HG02973 (cell line): ENCODE measurements around the gene BCOR.

ENCODE experiments used
- ATAC-seq: cut with Tn5 transposase; IDR thresholded peaks from one replicate; pipeline ENCODE4 v1.9.1; 2021; ENCODE audit warnings: moderate library complexity; ENCODE audit not compliant: unreplicated experiment

Gene BCOR

DNA sequence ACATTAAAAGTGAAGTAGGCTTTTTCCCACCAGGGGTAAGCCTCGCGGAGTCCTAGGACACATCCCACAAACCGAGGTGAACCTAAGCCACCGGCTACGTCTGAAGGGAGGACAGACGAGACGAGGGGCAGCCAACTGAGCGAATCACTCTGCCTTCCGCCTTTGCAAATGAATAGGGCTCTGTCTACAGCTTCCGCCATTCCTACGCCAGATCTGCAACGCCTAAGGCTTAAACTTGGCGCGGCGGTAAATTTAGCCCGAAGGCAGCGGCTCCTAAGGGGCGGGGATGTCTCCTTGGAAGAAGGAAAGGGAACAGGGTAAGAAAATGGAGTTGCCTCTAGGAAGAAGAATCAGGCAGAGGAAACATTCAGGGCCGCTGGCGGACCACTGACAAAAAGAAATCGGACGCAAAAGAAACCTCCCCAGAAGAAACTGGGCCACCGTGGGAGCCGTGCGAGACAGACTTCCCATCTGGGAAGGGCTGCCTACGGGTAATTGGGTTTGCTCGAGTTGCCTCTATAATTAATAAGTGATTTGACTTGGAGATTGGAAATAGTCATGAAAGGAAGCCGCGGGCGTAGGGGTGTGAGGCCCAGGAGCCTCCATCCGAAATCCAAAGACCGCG lies 90.5 kb downstream of the BCOR start:
- no peak for ATAC-seq

DNA sequence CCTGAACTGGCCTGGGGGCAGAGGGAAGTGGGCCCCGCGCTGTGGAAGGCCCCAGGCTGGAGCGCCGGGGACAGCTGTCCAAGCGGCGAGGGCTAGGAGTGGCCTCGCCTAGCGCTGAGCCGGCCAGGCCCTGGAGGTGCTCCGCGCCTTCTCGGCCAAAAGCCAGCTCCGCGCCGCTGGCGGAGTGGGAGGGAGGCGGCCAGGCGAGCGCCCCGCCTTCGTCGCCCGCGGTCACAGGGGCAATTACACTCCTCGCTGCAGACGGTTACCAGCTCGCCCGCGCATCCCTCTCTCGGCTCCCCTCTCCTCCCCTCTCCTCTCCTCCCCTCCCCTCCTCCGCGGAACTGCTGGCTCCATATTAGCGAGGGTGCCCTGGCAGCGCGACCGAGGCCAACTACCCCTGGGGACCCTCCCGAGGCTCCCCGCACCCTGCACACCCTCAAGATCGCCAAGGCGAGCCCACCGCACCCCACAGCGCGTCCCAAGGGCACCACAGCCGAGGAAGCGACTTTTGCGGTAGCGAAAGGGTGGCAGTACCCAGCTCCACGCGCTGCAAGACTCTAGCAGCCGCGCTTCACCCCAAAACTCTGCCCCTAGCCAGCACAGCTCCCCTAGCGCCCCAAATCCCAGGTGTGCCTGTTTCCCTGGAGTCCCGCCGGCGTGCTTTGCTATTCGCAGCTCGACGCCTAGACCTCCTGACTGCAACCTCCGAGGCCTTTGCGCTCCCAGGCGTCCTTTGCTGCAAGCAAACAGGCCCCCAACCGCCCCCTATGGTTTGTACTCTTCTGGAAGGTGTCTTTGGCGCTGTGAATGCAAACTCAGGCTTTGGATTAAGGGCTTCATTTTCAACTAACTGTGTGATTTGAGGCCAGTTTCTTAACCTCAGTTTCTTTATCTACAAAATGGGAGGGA lies 91.4 kb downstream of the BCOR start:
- ATAC-seq = no peak

DNA sequence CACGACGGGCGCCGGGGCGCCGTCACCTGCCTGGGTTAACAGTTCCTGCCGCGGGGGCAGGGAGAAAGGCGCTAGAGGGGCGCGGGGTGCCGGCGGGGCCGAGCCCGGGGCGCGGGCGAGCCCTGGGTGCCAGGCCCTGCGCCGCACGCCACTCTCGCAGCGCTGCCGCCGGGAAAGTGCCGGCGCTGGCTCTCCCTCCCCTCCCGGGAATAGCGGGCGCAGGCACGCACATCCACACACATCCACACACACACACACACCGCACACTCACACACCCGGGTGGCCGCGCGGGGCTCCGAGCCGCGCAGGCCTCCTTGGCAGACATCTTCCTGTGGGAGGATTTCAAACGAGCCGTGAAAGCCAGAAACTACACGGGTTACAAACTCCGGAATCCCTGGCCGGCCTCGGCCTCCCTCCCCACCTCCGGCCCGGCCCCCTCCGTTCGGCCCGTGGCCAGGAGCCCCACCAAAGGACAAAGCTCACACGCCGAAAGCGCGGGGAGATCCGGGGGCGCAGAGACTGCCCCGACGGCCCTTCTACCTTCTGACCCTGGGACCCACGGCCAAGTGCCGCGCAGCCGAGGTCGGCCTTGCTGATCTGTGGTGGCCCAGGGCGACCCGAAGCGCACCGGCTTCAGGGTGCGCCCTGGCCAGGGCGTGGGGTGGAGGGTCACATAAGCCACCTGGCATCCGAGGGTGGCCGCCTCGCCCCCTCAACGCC lies 92.3 kb downstream of the BCOR start:
- ATAC-seq = no peak

DNA sequence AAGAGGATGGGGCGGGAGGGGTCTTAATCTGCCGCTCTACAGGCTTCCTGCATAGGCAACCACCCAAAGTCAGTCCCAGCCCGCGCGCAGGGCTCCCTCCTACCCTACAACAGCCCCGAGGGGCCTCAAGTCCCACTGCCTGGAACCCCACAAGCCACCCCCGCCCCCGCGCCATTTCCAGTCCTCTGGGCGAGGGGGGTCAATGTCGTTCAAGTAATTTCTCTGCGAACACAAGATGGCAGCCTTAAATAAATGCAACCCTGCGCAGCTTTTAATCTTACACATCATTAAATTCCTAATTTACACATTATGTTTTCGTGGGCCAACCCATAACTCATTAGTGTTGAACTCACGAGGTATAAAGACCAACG lies 92.9 kb downstream of the BCOR start:
- ATAC-seq = no peak

DNA sequence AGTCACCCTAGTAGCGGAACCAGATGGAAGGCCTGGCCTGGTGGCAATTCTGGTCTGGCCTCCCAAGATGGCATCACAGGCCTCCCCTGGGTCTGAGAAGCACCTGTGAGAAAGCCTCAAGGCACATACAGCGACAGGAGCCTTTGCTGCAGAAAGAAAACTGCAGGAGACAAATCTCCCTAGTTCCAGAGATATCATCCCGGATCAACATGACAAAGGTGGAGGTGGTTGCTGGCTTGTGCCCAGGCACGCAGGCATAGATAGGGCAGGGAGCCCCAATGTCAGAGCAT lies 93.6 kb downstream of the BCOR start:
- no peak for ATAC-seq

DNA sequence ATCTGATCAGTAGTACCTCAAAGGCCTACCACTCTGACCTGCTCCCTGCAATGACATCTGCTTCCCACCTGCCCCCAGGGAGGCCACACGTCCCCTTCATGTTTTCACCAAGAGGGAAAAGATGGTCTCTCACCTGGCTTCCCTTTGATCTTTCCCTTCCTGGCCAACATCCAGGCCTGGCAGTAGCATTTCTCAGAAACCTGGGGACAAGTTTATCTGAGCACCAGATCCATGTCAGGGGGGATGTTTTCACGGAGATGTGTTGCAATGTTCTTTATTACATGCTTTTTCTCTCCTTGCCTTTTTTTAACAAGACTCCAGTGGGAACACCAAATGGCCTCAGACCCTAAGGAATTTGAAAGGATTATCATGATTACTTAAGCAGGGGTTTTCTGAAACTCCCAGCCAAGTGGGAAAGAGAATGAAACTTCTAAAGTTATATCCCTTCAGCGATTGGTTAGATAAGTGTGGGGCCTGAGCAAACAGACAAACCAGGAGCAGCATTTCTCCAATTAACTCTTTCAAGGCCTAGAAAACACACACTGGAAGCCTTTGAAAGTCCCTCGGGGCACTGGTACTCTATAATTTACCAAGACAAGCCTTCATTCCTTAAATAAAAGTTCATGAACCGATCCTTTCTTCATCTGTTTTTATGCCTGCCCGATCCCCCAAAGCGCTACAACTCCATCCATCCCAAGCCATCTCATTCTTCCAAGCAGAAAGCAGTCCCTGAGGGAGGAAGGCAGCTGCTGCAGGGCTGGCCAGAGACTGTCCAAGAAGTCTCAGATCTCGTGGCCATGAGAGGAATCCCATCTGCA lies 94.1 kb downstream of the BCOR start:
- ATAC-seq = no peak

DNA sequence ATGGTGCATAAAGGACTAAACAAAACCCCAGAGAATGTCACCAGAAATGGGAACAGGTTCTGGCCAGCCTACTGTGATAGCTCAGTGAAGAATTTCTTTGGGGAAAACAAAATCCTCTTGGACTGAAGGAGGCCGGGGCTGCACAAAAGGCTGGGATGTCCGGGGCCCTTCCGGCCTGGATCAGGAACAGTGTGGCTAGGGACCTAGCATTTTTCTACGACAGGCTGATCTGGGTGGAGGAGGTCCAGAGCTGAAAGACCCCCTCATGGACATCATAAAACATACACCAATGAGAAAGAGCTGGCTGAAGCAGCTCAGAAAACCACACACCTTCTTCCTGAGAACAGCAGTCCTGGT lies 94.7 kb downstream of the BCOR start:
- no peak for ATAC-seq
